DMS53 treated with DMSO at 0.1 percent for 48 hours (cell line): ENCODE data around the gene ADAMTS17.

Experiments
- DNase-seq: peaks from one replicate; lab custom pipeline; 2025; ENCODE audit not compliant: unreplicated experiment; lab: John Stamatoyannopoulos, UW

Gene ADAMTS17

GRCh38 chr15:100141311-100142001 lies 200.3 kb downstream of the ADAMTS17 start:
- DNase-seq: no peak

GRCh38 chr15:100140527-100141308 lies 201.1 kb downstream of the ADAMTS17 start:
- no peak for DNase-seq

- DNase-seq: no peak
These were observed 207.2 kb downstream of the ADAMTS17 start for GRCh38 chr15:100134586-100134985.

- no peak for DNase-seq
These were observed 207.6 kb downstream of the ADAMTS17 start for GRCh38 chr15:100134089-100134583.

GRCh38 chr15:100133001-100133400 lies 208.8 kb downstream of the ADAMTS17 start:
- DNase-seq: no peak

GRCh38 chr15:100132309-100132708 lies 209.5 kb downstream of the ADAMTS17 start:
- no peak for DNase-seq

GRCh38 chr15:100131321-100132224 lies 210.2 kb downstream of the ADAMTS17 start:
- no peak for DNase-seq

GRCh38 chr15:100129677-100130076 lies 212.1 kb downstream of the ADAMTS17 start:
- no peak for DNase-seq

GRCh38 chr15:100125401-100126191 lies 216.2 kb downstream of the ADAMTS17 start:
- no peak for DNase-seq

GRCh38 chr15:100124936-100125335 lies 216.8 kb downstream of the ADAMTS17 start:
- no peak for DNase-seq

- no peak for DNase-seq
These were observed 217.4 kb downstream of the ADAMTS17 start for GRCh38 chr15:100124361-100124760.

GRCh38 chr15:100123611-100124010 lies 218.2 kb downstream of the ADAMTS17 start:
- no peak for DNase-seq

- DNase-seq: no peak
These were observed 220.5 kb downstream of the ADAMTS17 start for GRCh38 chr15:100121285-100121684.

GRCh38 chr15:100120111-100120510 lies 221.7 kb downstream of the ADAMTS17 start:
- no peak for DNase-seq

GRCh38 chr15:100118546-100118945 lies 223.2 kb downstream of the ADAMTS17 start:
- DNase-seq: no peak

GRCh38 chr15:100116416-100117190 lies 225.2 kb downstream of the ADAMTS17 start:
- no peak for DNase-seq

- no peak for DNase-seq
These were observed 226.1 kb downstream of the ADAMTS17 start for GRCh38 chr15:100115711-100116090.

- DNase-seq: no peak
These were observed 226.6 kb downstream of the ADAMTS17 start for GRCh38 chr15:100115066-100115710.

GRCh38 chr15:100114571-100114970 lies 227.2 kb downstream of the ADAMTS17 start:
- no peak for DNase-seq
